GM12878 (cell line): ENCODE results near the gene PTPRB. TPM values are rescaled to one million over a fixed set of nuclear protein-coding genes. Genes with fewer than 3 reads are reported as not detected.

Experiments
- ATAC-seq: fragments of 200-7000 bp; cut with Tn5 transposase; 3 replicates; pipeline ENCODE4 v1.9.1; 2020; ENCODE audit warnings: mild to moderate bottlenecking, moderate library complexity
- BruUV-seq: library from RNA; stranded (reverse); fragments of 400-500 nt; replicated peaks from 2 replicates; lab custom pipeline; 2021; lab: Mats Ljungman, UMichigan
- CTCF ChIA-PET: fragments of 300-600 bp; sonication (Branson Sonifier 250); formaldehyde crosslinking; extraction: SDS; loops from one replicate; lab custom pipeline; 2021; ENCODE audit warnings: inconsistent platforms; lab: Yijun Ruan, JAX
- POLR2A ChIA-PET: fragments of 350-600 bp; formaldehyde crosslinking; extraction: SDS; loops from one replicate; lab custom pipeline; 2021; ENCODE audit warnings: inconsistent platforms; lab: Charles Lee
- RAD21 ChIA-PET: fragments of 300-600 bp; sonication (Branson Sonifier 250); formaldehyde crosslinking; loops from one replicate; lab custom pipeline; 2023; ENCODE audit warnings: antibody characterized with exemption; ENCODE audit not compliant: unreplicated experiment; lab: Charles Lee
- SMC1A ChIA-PET: fragments of 300-600 bp; sonication (Branson Sonifier 250); formaldehyde crosslinking; loops from one replicate; lab custom pipeline; 2023; ENCODE audit not compliant: unreplicated experiment, uncharacterized antibody; lab: Charles Lee
- DNase-seq: peaks from one replicate; pipeline ENCODE4 v3.0.0-alpha.2; 2011; ENCODE audit warnings: low read depth, low spot score
- FAIRE-seq: peaks from 3 replicates; lab custom pipeline; 2011; peaks lifted over from hg19 to GRCh38; lab: Jason Lieb, UNC
- H2AFZ ChIP-seq: 2 replicates; pipeline ENCODE4 v1.6.0; 2011; ENCODE audit warnings: low read depth, low read length, control low read depth; ENCODE audit not compliant: control insufficient read depth
- H3K27ac ChIP-seq: 2 replicates; pipeline ENCODE4 v1.5.1; 2011; ENCODE audit warnings: control low read depth; ENCODE audit not compliant: control insufficient read depth, insufficient read depth
- H3K27me3 ChIP-seq, 2 experiments: replicated peaks in 1 of 2; 2 replicates each; pipeline versions ENCODE4 v1.6.0 to v1.6.1; 2011; ENCODE audit warnings: low read length in 1 of 2; ENCODE audit not compliant: control insufficient read depth in 2 of 2, insufficient read depth in 2 of 2
- H3K36me3 ChIP-seq, 2 experiments: 2 replicates each; pipeline ENCODE4 v1.5.1; 2011; ENCODE audit warnings: low read length in 1 of 2; ENCODE audit not compliant: control insufficient read depth in 2 of 2, insufficient read depth in 2 of 2
- H3K4me1 ChIP-seq: 2 replicates; pipeline ENCODE4 v1.6.1; 2011; ENCODE audit warnings: mild to moderate bottlenecking, low read length, moderate library complexity, mixed read lengths; ENCODE audit not compliant: control insufficient read depth, insufficient read depth
- H3K4me2 ChIP-seq: 2 replicates; pipeline ENCODE4 v1.6.0; 2011; ENCODE audit warnings: control low read depth; ENCODE audit not compliant: control insufficient read depth, insufficient read depth
- H3K4me3 ChIP-seq: fragments of 200-600 bp; sonication (generic); 2 replicates; pipeline ENCODE4 v1.5.1; 2016
- H3K79me2 ChIP-seq: 2 replicates; pipeline ENCODE4 v1.6.0; 2011; ENCODE audit warnings: low read length; ENCODE audit not compliant: control insufficient read depth, insufficient read depth
- H3K9ac ChIP-seq: 2 replicates; pipeline ENCODE4 v1.8.0; 2011; ENCODE audit warnings: low read length, control low read depth, mixed read lengths; ENCODE audit not compliant: control insufficient read depth, insufficient read depth
- H3K9me3 ChIP-seq: replicated peaks from 3 replicates; pipeline ENCODE4 v1.5.1; 2011; ENCODE audit warnings: mild to moderate bottlenecking, low read length; ENCODE audit not compliant: control insufficient read depth, insufficient read depth
- H4K20me1 ChIP-seq: 2 replicates; pipeline ENCODE4 v1.6.0; 2011; ENCODE audit not compliant: control insufficient read depth, insufficient read depth
- BCL11A ChIP-seq: IDR thresholded peaks from 2 replicates; pipeline ENCODE4 v1.6.1; 2011; ENCODE audit warnings: low read depth, low read length
- DPF2 ChIP-seq: fragments of 450-650 bp; IDR thresholded peaks from 2 replicates; pipeline ENCODE4 v1.6.1; 2017; ENCODE audit warnings: mild to moderate bottlenecking
- IKZF1 ChIP-seq: fragments of 450-650 bp; conservative IDR thresholded peaks from 2 replicates; pipeline ENCODE4 v1.6.1; 2017; ENCODE audit warnings: antibody characterized with exemption, mild to moderate bottlenecking
- LARP7 ChIP-seq: fragments of 450-650 bp; IDR thresholded peaks from 2 replicates; pipeline ENCODE4 v1.6.1; 2017; ENCODE audit warnings: mild to moderate bottlenecking
- RAD51 ChIP-seq: fragments of 450-650 bp; IDR thresholded peaks from 2 replicates; pipeline ENCODE4 v1.6.1; 2016; ENCODE audit warnings: moderate library complexity, mild to moderate bottlenecking, inconsistent platforms
- RBBP5 ChIP-seq: fragments of 200-600 bp; sonication (generic); conservative IDR thresholded peaks from 2 replicates; pipeline ENCODE4 v1.6.1; 2016
- SIX5 ChIP-seq: IDR thresholded peaks from 2 replicates; pipeline ENCODE4 v1.6.1; 2011; ENCODE audit warnings: mild to moderate bottlenecking, low read depth, low read length, moderate library complexity; ENCODE audit not compliant: severe bottlenecking
- SPI1 ChIP-seq: IDR thresholded peaks from 2 replicates; pipeline ENCODE4 v1.6.1; 2011; ENCODE audit warnings: low read depth, mild to moderate bottlenecking, low read length, moderate library complexity, borderline replicate concordance; ENCODE audit not compliant: insufficient read depth
- STAT1 ChIP-seq: fragments of 450-650 bp; conservative IDR thresholded peaks from 2 replicates; pipeline ENCODE4 v1.6.1; 2014; ENCODE audit warnings: antibody characterized with exemption, mild to moderate bottlenecking
- WGBS: methylation state at CpG from one replicate; pipeline ENCODE4 v1.1.6; 2016; ENCODE audit warnings: low lambda C conversion rate; ENCODE audit not compliant: insufficient replicate concordance, insufficient coverage; ENCODE audit errors: missing lambda C conversion rate; 5-methylcytosine and 5-hydroxymethylcytosine counted together
- in situ Hi-C: fragments of 300-500 bp; cut with MboI; formaldehyde crosslinking; loops from 9 replicates; pipeline ENCODE4 v1.14.3; 2018; ENCODE audit warnings: mixed read lengths
- intact Hi-C: fragments of 100-400 bp; cut with micrococcal nuclease; formaldehyde crosslinking; loops from one replicate; pipeline ENCODE4 v1.14.2; 2022; ENCODE audit not compliant: unreplicated experiment
- polyA plus RNA-seq, 11 experiments: library from polyadenylated mRNA; depleted of rRNA in 4 of 11; unstranded in 6 of 11; stranded (reverse) in 5 of 11; fragments of >200 nt; fragmentation: Nextera tagmentation in 4 of 11; fragmentation: Illumina TruSeq in 1 of 11; extraction: Ambion mirVana in 4 of 11; extraction: Trizol in 1 of 11; gene quantifications; 1 replicate in 1 of 11; 2 replicates in 10 of 11; pipeline versions ENCODE4 v1.2.1 to v1.2.3, GENCODE V29; 2011 to 2016; ENCODE audit warnings: inconsistent platforms in 2 of 11, missing spikeins in 2 of 11, low read depth in 1 of 11
- total RNA-seq, 4 experiments: library from RNA; depleted of rRNA in 3 of 4; stranded (reverse); fragments of >200 nt in 3 of 4; fragmentation: Illumina TruSeq in 1 of 4; extraction: Trizol in 1 of 4; gene quantifications; 2 replicates each; pipeline versions ENCODE4 v1.2.1 to v1.2.3, GENCODE V29; 2013 to 2021
- TF ChIP-seq, protein P1 (sequence below): fragments of 450-650 bp; formaldehyde crosslinking; IDR thresholded peaks from 2 replicates; pipeline ENCODE4 v1.4.0; 2022; ENCODE audit warnings: mild to moderate bottlenecking, moderate library complexity
- TF ChIP-seq, protein P2 (sequence below): IDR thresholded peaks from 2 replicates; pipeline ENCODE4 v1.6.1; 2011; ENCODE audit warnings: borderline replicate concordance, low read depth, mild to moderate bottlenecking, moderate library complexity, low read length; ENCODE audit not compliant: insufficient read depth, poor library complexity, severe bottlenecking
- TF ChIP-seq, protein P3 (sequence below): fragments of 450-650 bp; IDR thresholded peaks from 2 replicates; pipeline ENCODE4 v1.6.1; 2017; ENCODE audit warnings: mild to moderate bottlenecking, moderate library complexity

Gene PTPRB
- total and polyA plus RNA-seq, 10 of the 15 experiments (the other 5 are each of a cell fraction or from before 2014, with no cell fraction given) = 0.03 to 0.35 (median 0.05) TPM

DNA sequence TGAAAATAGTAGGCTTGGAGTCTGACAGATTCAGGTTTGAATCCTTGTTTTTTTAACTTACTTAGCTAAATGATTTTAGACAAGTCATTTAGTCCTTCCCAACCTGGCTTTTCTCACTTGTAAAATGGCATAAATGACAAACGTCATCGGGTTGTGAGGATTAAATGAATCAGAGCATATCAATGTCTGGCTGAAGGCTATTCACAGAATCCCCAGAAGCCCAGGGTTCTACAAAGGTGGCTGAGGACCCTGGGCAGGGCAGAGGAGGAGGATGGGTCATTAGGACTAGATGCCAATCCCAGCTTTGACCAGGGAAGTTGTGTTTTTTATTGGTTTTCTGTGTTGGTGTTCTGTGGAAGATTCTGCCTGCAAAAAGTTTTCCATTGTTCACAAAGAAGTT is 7.6 kb upstream of the PTPRB start (continued):
- TF ChIP-seq, protein P1, sequence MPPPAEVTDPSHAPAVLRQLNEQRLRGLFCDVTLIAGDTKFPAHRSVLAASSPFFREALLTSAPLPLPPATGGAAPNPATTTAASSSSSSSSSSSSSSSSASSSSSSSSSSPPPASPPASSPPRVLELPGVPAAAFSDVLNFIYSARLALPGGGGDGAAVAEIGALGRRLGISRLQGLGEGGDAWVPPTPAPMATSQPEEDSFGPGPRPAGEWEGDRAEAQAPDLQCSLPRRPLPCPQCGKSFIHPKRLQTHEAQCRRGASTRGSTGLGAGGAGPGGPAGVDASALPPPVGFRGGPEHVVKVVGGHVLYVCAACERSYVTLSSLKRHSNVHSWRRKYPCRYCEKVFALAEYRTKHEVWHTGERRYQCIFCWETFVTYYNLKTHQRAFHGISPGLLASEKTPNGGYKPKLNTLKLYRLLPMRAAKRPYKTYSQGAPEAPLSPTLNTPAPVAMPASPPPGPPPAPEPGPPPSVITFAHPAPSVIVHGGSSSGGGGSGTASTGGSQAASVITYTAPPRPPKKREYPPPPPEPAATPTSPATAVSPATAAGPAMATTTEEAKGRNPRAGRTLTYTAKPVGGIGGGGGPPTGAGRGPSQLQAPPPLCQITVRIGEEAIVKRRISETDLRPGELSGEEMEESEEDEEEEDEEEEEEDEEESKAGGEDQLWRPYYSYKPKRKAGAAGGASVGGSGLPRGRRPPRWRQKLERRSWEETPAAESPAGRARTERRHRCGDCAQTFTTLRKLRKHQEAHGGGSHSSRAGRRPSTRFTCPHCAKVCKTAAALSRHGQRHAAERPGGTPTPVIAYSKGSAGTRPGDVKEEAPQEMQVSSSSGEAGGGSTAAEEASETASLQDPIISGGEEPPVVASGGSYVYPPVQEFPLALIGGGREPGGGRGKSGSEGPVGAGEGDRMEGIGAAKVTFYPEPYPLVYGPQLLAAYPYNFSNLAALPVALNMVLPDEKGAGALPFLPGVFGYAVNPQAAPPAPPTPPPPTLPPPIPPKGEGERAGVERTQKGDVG = no peak
- TF ChIP-seq, protein P2, sequence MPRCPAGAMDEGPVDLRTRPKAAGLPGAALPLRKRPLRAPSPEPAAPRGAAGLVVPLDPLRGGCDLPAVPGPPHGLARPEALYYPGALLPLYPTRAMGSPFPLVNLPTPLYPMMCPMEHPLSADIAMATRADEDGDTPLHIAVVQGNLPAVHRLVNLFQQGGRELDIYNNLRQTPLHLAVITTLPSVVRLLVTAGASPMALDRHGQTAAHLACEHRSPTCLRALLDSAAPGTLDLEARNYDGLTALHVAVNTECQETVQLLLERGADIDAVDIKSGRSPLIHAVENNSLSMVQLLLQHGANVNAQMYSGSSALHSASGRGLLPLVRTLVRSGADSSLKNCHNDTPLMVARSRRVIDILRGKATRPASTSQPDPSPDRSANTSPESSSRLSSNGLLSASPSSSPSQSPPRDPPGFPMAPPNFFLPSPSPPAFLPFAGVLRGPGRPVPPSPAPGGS = no peak
- TF ChIP-seq RAD51 (no peak), LARP7 (no peak), RBBP5 (no peak)

DNA sequence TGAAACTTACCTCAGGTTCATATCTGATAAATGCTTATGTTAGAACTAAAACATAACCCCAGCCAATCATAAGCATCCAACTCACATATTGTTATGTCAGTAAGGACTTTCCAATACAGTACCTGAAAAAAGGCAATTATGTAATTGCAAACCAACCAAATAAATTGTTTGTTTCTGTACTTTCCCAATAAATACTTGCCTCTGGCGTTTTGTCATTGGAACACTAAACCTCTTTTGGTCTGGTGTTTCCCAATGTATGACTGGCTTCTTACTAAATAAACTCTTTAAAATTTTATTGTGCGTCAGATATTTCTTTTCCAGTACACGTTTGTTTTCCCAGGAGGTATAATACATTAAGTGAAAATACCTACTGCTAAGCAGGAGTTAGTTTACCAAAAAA is 6.7 kb upstream of the PTPRB start:
- Histone ChIP-seq H3K27me3 (no peaks in the 10 kb centered on the region), H3K27ac (no peak overlapping the region), H3K9me3 (no peaks in the 10 kb centered on the region), H2AFZ (no peak overlapping the region), H4K20me1 (no peaks in the 10 kb centered on the region), H3K4me1 (no peaks in the 10 kb centered on the region), H3K4me3 (no peak overlapping the region), H3K4me2 (no peak overlapping the region), H3K36me3 (no peaks in the 10 kb centered on the region), H3K79me2 (no peaks in the 10 kb centered on the region), H3K9ac (no peak overlapping the region)
- ChIA-PET POLR2A (no interaction called here), RAD21 (no interaction called here), CTCF (no interaction called here), SMC1A (no interaction called here)
- in situ Hi-C loops (no loop called here), intact Hi-C loops (no loop called here)
- FAIRE-seq (no peak), DNase-seq (no peak), ATAC-seq (no peak)
- TF ChIP-seq SIX5 = no peak
- TF ChIP-seq RBBP5 = no peak
- no peak for TF ChIP-seq BCL11A
- no peak for TF ChIP-seq STAT1
- no peak for TF ChIP-seq IKZF1
- TF ChIP-seq SPI1 = no peak
- TF ChIP-seq, protein P3, sequence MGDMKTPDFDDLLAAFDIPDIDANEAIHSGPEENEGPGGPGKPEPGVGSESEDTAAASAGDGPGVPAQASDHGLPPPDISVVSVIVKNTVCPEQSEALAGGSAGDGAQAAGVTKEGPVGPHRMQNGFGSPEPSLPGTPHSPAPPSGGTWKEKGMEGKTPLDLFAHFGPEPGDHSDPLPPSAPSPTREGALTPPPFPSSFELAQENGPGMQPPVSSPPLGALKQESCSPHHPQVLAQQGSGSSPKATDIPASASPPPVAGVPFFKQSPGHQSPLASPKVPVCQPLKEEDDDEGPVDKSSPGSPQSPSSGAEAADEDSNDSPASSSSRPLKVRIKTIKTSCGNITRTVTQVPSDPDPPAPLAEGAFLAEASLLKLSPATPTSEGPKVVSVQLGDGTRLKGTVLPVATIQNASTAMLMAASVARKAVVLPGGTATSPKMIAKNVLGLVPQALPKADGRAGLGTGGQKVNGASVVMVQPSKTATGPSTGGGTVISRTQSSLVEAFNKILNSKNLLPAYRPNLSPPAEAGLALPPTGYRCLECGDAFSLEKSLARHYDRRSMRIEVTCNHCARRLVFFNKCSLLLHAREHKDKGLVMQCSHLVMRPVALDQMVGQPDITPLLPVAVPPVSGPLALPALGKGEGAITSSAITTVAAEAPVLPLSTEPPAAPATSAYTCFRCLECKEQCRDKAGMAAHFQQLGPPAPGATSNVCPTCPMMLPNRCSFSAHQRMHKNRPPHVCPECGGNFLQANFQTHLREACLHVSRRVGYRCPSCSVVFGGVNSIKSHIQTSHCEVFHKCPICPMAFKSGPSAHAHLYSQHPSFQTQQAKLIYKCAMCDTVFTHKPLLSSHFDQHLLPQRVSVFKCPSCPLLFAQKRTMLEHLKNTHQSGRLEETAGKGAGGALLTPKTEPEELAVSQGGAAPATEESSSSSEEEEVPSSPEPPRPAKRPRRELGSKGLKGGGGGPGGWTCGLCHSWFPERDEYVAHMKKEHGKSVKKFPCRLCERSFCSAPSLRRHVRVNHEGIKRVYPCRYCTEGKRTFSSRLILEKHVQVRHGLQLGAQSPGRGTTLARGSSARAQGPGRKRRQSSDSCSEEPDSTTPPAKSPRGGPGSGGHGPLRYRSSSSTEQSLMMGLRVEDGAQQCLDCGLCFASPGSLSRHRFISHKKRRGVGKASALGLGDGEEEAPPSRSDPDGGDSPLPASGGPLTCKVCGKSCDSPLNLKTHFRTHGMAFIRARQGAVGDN = no peak
- no peak for TF ChIP-seq DPF2
- BruUV-seq = no TSS peak
- 18% methylated on average over 3 of the region's 3 CpGs for WGBS
